ENCODE data around the gene BBOF1. TPM values are rescaled to one million over a fixed set of nuclear protein-coding genes. Genes with fewer than 3 reads are reported as not detected.

The BBOF1 gene
- total and polyA plus RNA-seq, 9 of the 15 experiments (the other 6 are each of a cell fraction or from before 2014, with no cell fraction given) = 1.3 to 4.9 (median 4.2) TPM

- Histone ChIP-seq H3K4me1 (replicated peaks in 1 of 2; ENCODE audit: control insufficient read depth in 2 of 2, insufficient read depth in 2 of 2, low read length in 2 of 2) (peaks cover 17 to 28% of the 10 kb centered on the region in 2 experiments; a peak in 4 of 5 replicates), H2AFZ (ENCODE audit: low read depth, low read length) (peak overlapping the region; percentile 84), H3K9ac (ENCODE audit: insufficient read depth in 1 of 2, low read depth in 2 of 2, low read length in 2 of 2) (peak overlapping the region; percentile 96 to 99), H3K27me3 (ENCODE audit: control insufficient read depth in 2 of 2, insufficient read depth in 2 of 2, low read length in 2 of 2) (no peaks in the 10 kb centered on the region), H3K9me3 (replicated peaks; ENCODE audit: control insufficient read depth, insufficient read depth, low read depth, low read length) (no peaks in the 10 kb centered on the region), H3K36me3 (ENCODE audit: control insufficient read depth, insufficient read depth, low read length) (peaks cover 1% of the 10 kb centered on the region; the same call in 1 of the 3 replicates), H3K9me1 (ENCODE audit: control insufficient read depth, insufficient read depth, low read length) (no peaks in the 10 kb centered on the region), H3K4me3 (peak overlapping the region; percentile 63), H3K4me2 (ENCODE audit: insufficient read depth, low read length) (peak overlapping the region; percentile 78), H4K20me1 (replicated peaks; ENCODE audit: control insufficient read depth, insufficient read depth, low read length) (no peaks in the 10 kb centered on the region), H3K27ac (ENCODE audit: extremely low read depth, low read depth, low read length) (peak overlapping the region; percentile 79), H3K79me2 (ENCODE audit: control insufficient read depth, insufficient read depth, low read length) (peaks cover 16% of the 10 kb centered on the region)
- FAIRE-seq (no peak), ATAC-seq (no peak), DNase-seq (ENCODE audit: extremely low read depth in 1 of 4, low spot score in 3 of 4) (peak in 2 of 4 experiments; percentile 14 to 24)
- BruUV-seq (replicated peaks) = TSS peak; percentile 62
- intact Hi-C loops (cut with micrococcal nuclease) = loop anchor here (5.0 kb wide), 1 partner anchor 67 kb away; the partner anchor contains the start of genes COQ6 and FAM161B
- ChIA-PET CTCF (ENCODE audit: low intra/inter-chr PET ratio) (no interaction called here), POLR2A (interaction anchor here (0.6 to 1.6 kb wide), 4 partner anchors 9 to 1115 kb away, joined by 5 to 6 read pairs (median 6); no protein-coding TSS in a partner anchor)
- WGBS (ENCODE audit: insufficient coverage, low coverage, missing lambda C conversion rate) = under 1% methylated on average over 16 of the region's 21 CpGs
- in situ Hi-C loops (cut with MboI) = no loop called here
- peak; percentile 90 for TF ChIP-seq RFX1 (IDR thresholded peaks at IDR 0.05)
- no peak for TF ChIP-seq ATF1 (CRISPR knock-in tag; IDR thresholded peaks at IDR 0.05)
- peak; percentile 32 for TF ChIP-seq ATF1 (tag; IDR thresholded peaks at IDR 0.05)
- peak; percentile 58; the same call in 1 of the 2 replicates for TF ChIP-seq ARID4B (CRISPR knock-in tag; IDR thresholded peaks at IDR 0.05)
- peak; percentile 81; the same call in 1 of the 2 replicates for TF ChIP-seq NKRF (IDR thresholded peaks at IDR 0.05; ENCODE audit: borderline replicate concordance)
- no peak for TF ChIP-seq ZNF408 (CRISPR knock-in tag; IDR thresholded peaks at IDR 0.05; ENCODE audit: low read depth)
- peak; percentile 41; the same call in 1 of the 2 replicates for TF ChIP-seq ZBTB43 (CRISPR knock-in tag; IDR thresholded peaks at IDR 0.05)
- no peak for TF ChIP-seq RAD21 (CRISPR knock-in tag; conservative IDR thresholded peaks at IDR 0.05 in 1 of 2, IDR thresholded peaks at IDR 0.05 in 1 of 2)
- TF ChIP-seq CSDE1 (IDR thresholded peaks at IDR 0.05) = 0 out of 4 replicates have a peak, but pooled peaks of 1 of the 2 experiments have one; percentile 34
- no peak for TF ChIP-seq ZNF445 (CRISPR knock-in tag; IDR thresholded peaks at IDR 0.05; ENCODE audit: low read depth)
These were observed 424 bp downstream of the BBOF1 start for GRCh38 chr14:74019408-74020137.

All from K562 (cell line).